ENCODE results near the gene SCN2A. TPM values are rescaled to one million over a fixed set of nuclear protein-coding genes. Genes with fewer than 3 reads are reported as not detected.

Gene SCN2A
- total RNA-seq, 1 experiment from 2014 or later: 0.39 TPM

DNA sequence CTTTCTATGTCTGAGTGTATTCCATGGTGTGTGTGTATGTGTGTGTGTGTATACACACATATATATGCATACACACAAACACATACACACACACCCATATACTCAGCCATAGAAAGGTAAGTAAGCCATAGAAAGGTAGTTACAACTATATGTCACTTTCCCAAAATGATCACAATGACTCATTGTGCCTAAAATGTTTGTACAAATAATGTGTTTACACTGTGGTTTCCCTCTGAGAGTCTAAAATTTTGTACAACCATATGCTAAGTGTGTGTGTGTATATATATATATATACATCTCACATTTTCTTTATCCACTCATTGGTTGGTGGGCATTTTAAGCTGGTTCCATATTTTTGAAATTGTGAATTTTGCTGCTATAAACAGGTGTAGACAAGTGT is 175.0 kb downstream of the SCN2A start:
- CTCF ChIA-PET: no interaction called here
- no peak overlapping the region for H3K27ac Mint-ChIP-seq

DNA sequence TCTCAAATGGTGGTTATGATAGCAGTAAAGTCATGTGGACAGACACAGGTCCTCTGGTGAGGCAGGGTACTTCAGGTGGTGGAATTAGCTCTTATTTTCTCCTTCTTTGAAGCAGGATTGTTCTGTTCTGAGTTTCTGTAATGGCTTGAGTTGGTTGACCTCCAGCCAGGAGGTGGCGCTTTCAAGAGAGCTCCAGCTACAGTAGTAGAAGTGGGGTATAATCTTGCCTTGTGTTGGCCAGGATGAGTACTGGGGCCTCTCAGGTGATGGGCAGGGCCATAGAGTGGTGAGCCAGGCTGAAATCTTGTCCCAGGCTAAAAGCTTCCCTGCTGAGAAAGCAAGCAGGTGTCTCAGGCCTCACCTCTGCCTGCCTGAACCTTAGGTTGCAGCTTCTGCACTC is 177.8 kb downstream of the SCN2A start:
- no peak overlapping the region for H3K27ac Mint-ChIP-seq
- TF ChIP-seq ZNF671 (CRISPR knock-in tag; IDR thresholded peaks at IDR 0.05) (no peak), KAT7 (CRISPR knock-in tag; IDR thresholded peaks at IDR 0.05; ENCODE audit: borderline replicate concordance) (no peak), TEAD1 (CRISPR knock-in tag; IDR thresholded peaks at IDR 0.05) (no peak), OVOL2 (CRISPR knock-in tag; IDR thresholded peaks at IDR 0.05; ENCODE audit: borderline replicate concordance) (no peak), NR2C2 (CRISPR knock-in tag; IDR thresholded peaks at IDR 0.05) (no peak)
- TF ChIP-seq, protein P1, sequence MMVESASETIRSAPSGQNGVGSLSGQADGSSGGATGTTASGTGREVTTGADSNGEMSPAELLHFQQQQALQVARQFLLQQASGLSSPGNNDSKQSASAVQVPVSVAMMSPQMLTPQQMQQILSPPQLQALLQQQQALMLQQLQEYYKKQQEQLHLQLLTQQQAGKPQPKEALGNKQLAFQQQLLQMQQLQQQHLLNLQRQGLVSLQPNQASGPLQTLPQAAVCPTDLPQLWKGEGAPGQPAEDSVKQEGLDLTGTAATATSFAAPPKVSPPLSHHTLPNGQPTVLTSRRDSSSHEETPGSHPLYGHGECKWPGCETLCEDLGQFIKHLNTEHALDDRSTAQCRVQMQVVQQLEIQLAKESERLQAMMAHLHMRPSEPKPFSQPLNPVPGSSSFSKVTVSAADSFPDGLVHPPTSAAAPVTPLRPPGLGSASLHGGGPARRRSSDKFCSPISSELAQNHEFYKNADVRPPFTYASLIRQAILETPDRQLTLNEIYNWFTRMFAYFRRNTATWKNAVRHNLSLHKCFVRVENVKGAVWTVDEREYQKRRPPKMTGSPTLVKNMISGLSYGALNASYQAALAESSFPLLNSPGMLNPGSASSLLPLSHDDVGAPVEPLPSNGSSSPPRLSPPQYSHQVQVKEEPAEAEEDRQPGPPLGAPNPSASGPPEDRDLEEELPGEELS (CRISPR knock-in tag; IDR thresholded peaks at IDR 0.05): no peak
- TF ChIP-seq, protein P2, sequence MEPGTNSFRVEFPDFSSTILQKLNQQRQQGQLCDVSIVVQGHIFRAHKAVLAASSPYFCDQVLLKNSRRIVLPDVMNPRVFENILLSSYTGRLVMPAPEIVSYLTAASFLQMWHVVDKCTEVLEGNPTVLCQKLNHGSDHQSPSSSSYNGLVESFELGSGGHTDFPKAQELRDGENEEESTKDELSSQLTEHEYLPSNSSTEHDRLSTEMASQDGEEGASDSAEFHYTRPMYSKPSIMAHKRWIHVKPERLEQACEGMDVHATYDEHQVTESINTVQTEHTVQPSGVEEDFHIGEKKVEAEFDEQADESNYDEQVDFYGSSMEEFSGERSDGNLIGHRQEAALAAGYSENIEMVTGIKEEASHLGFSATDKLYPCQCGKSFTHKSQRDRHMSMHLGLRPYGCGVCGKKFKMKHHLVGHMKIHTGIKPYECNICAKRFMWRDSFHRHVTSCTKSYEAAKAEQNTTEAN (CRISPR knock-in tag; IDR thresholded peaks at IDR 0.05): no peak

More for the DNA sequence above, 175.0 kb downstream of the SCN2A start:
- TF ChIP-seq ZNF396 (CRISPR knock-in tag; IDR thresholded peaks at IDR 0.05; ENCODE audit: borderline replicate concordance): no peak
- TF ChIP-seq HMGA2 (CRISPR knock-in tag; IDR thresholded peaks at IDR 0.05): no peak
- TF ChIP-seq, protein P1 (CRISPR knock-in tag; IDR thresholded peaks at IDR 0.05): no peak
- TF ChIP-seq, protein P3, sequence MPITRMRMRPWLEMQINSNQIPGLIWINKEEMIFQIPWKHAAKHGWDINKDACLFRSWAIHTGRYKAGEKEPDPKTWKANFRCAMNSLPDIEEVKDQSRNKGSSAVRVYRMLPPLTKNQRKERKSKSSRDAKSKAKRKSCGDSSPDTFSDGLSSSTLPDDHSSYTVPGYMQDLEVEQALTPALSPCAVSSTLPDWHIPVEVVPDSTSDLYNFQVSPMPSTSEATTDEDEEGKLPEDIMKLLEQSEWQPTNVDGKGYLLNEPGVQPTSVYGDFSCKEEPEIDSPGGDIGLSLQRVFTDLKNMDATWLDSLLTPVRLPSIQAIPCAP (CRISPR knock-in tag; IDR thresholded peaks at IDR 0.05): no peak
- no peak for TF ChIP-seq SMAD4 (CRISPR knock-in tag; IDR thresholded peaks at IDR 0.05)
- TF ChIP-seq ZNF317 (CRISPR knock-in tag; IDR thresholded peaks at IDR 0.05; ENCODE audit: borderline replicate concordance, low read depth): no peak
- TF ChIP-seq, protein P4, sequence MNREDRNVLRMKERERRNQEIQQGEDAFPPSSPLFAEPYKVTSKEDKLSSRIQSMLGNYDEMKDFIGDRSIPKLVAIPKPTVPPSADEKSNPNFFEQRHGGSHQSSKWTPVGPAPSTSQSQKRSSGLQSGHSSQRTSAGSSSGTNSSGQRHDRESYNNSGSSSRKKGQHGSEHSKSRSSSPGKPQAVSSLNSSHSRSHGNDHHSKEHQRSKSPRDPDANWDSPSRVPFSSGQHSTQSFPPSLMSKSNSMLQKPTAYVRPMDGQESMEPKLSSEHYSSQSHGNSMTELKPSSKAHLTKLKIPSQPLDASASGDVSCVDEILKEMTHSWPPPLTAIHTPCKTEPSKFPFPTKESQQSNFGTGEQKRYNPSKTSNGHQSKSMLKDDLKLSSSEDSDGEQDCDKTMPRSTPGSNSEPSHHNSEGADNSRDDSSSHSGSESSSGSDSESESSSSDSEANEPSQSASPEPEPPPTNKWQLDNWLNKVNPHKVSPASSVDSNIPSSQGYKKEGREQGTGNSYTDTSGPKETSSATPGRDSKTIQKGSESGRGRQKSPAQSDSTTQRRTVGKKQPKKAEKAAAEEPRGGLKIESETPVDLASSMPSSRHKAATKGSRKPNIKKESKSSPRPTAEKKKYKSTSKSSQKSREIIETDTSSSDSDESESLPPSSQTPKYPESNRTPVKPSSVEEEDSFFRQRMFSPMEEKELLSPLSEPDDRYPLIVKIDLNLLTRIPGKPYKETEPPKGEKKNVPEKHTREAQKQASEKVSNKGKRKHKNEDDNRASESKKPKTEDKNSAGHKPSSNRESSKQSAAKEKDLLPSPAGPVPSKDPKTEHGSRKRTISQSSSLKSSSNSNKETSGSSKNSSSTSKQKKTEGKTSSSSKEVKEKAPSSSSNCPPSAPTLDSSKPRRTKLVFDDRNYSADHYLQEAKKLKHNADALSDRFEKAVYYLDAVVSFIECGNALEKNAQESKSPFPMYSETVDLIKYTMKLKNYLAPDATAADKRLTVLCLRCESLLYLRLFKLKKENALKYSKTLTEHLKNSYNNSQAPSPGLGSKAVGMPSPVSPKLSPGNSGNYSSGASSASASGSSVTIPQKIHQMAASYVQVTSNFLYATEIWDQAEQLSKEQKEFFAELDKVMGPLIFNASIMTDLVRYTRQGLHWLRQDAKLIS (CRISPR knock-in tag; IDR thresholded peaks at IDR 0.05; ENCODE audit: borderline replicate concordance): no peak
- no peak for TF ChIP-seq ZNF263 (CRISPR knock-in tag; IDR thresholded peaks at IDR 0.05; ENCODE audit: low read depth)
- no peak for TF ChIP-seq FOXJ3 (CRISPR knock-in tag; IDR thresholded peaks at IDR 0.05; ENCODE audit: borderline replicate concordance)
- TF ChIP-seq, protein P5, sequence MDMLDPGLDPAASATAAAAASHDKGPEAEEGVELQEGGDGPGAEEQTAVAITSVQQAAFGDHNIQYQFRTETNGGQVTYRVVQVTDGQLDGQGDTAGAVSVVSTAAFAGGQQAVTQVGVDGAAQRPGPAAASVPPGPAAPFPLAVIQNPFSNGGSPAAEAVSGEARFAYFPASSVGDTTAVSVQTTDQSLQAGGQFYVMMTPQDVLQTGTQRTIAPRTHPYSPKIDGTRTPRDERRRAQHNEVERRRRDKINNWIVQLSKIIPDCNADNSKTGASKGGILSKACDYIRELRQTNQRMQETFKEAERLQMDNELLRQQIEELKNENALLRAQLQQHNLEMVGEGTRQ (CRISPR knock-in tag; IDR thresholded peaks at IDR 0.05): no peak
- TF ChIP-seq, protein P6, sequence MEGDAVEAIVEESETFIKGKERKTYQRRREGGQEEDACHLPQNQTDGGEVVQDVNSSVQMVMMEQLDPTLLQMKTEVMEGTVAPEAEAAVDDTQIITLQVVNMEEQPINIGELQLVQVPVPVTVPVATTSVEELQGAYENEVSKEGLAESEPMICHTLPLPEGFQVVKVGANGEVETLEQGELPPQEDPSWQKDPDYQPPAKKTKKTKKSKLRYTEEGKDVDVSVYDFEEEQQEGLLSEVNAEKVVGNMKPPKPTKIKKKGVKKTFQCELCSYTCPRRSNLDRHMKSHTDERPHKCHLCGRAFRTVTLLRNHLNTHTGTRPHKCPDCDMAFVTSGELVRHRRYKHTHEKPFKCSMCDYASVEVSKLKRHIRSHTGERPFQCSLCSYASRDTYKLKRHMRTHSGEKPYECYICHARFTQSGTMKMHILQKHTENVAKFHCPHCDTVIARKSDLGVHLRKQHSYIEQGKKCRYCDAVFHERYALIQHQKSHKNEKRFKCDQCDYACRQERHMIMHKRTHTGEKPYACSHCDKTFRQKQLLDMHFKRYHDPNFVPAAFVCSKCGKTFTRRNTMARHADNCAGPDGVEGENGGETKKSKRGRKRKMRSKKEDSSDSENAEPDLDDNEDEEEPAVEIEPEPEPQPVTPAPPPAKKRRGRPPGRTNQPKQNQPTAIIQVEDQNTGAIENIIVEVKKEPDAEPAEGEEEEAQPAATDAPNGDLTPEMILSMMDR (IDR thresholded peaks at IDR 0.05): no peak
- peaks cover 34% of the 10 kb centered on the region for H3K9me3 Mint-ChIP-seq
- no peak for ATAC-seq
- DNase-seq (ENCODE audit: low spot score): no peak
- peaks cover 18% of the 10 kb centered on the region for H3K36me3 Mint-ChIP-seq
- peaks cover 8% of the 10 kb centered on the region for H3K4me1 Mint-ChIP-seq
- POLR2A ChIA-PET: no interaction called here
- no peak overlapping the region for H3K4me3 Mint-ChIP-seq
- H3K27me3 Mint-ChIP-seq (ENCODE audit: low read depth): no peaks in the 10 kb centered on the region; the same call in 1 of the 2 replicates

More for the DNA sequence above, 177.8 kb downstream of the SCN2A start:
- Mint-ChIP-seq H3K9me3 (peaks cover 44% of the 10 kb centered on the region), H3K4me1 (peaks cover 12% of the 10 kb centered on the region), H3K36me3 (peaks cover 28% of the 10 kb centered on the region), H3K4me3 (no peak overlapping the region), H3K27me3 (ENCODE audit: low read depth) (no peaks in the 10 kb centered on the region; the same call in 1 of the 2 replicates)
- DNase-seq (ENCODE audit: low spot score): no peak
- ATAC-seq: peak; percentile 68
- ChIA-PET CTCF (interaction anchor here (0.6 to 1.2 kb wide), 10 partner anchors 8 to 457 kb away, joined by 3 to 6 read pairs (median 4); partner anchors contain the start of gene CSRNP3), POLR2A (no interaction called here)

All from WTC11 (cell line).